WTC11 (cell line): ENCODE data around the gene HDHD5. TPM values are rescaled to one million over a fixed set of nuclear protein-coding genes. Genes with fewer than 3 reads are reported as not detected.
A peak's percentile ranks its signal among the peaks of the same experiment; 100 is the strongest.

ENCODE experiments used
- ATF1 ChIP-seq: sonication (generic); formaldehyde crosslinking; IDR thresholded peaks from 2 replicates; pipeline ENCODE4 v1.8.1; 2023; ENCODE audit warnings: mild to moderate bottlenecking, moderate library complexity, missing genetic modification reagents
- ATF3 ChIP-seq: sonication (generic); formaldehyde crosslinking; conservative IDR thresholded peaks from 2 replicates; pipeline ENCODE4 v1.8.1; 2022; ENCODE audit warnings: mild to moderate bottlenecking, missing genetic modification reagents
- ATF6 ChIP-seq: sonication (generic); formaldehyde crosslinking; IDR thresholded peaks from 2 replicates; pipeline ENCODE4 v1.8.1; 2023; ENCODE audit warnings: mild to moderate bottlenecking, missing genetic modification reagents
- CTCF ChIP-seq: fragments of 200-600 bp; IDR thresholded peaks from 2 replicates; pipeline ENCODE4 v1.8.0; 2022; ENCODE audit warnings: antibody characterized with exemption
- E2F4 ChIP-seq: sonication (generic); formaldehyde crosslinking; IDR thresholded peaks from 2 replicates; pipeline ENCODE4 v1.8.1; 2022; ENCODE audit warnings: low read depth, mild to moderate bottlenecking, moderate library complexity, missing genetic modification reagents, borderline replicate concordance
- ERG ChIP-seq: fragments of 250-450 bp; sonication (Bioruptor Pico); IDR thresholded peaks from 2 replicates; pipeline ENCODE4 v1.8.0; 2021; ENCODE audit warnings: mild to moderate bottlenecking
- FOXP4 ChIP-seq: sonication (generic); formaldehyde crosslinking; IDR thresholded peaks from 2 replicates; pipeline ENCODE4 v1.8.0; 2022; ENCODE audit warnings: mild to moderate bottlenecking, missing genetic modification reagents
- GTF2I ChIP-seq: fragments of 250-450 bp; sonication (Bioruptor Pico); conservative IDR thresholded peaks from 2 replicates; pipeline ENCODE4 v1.4.0; 2021; ENCODE audit warnings: mild to moderate bottlenecking
- IRF2 ChIP-seq: sonication (generic); formaldehyde crosslinking; IDR thresholded peaks from 2 replicates; pipeline ENCODE4 v1.8.0; 2022; ENCODE audit warnings: low read depth, missing genetic modification reagents, borderline replicate concordance
- KAT7 ChIP-seq: sonication (generic); formaldehyde crosslinking; IDR thresholded peaks from 2 replicates; pipeline ENCODE4 v1.8.1; 2023; ENCODE audit warnings: missing genetic modification reagents, mild to moderate bottlenecking, borderline replicate concordance
- MYBL2 ChIP-seq: sonication (generic); formaldehyde crosslinking; IDR thresholded peaks from 2 replicates; pipeline ENCODE4 v1.8.1; 2023; ENCODE audit warnings: mild to moderate bottlenecking, moderate library complexity, missing genetic modification reagents
- PRDM15 ChIP-seq: sonication (generic); formaldehyde crosslinking; IDR thresholded peaks from 2 replicates; pipeline ENCODE4 v1.8.0; 2022; ENCODE audit warnings: missing genetic modification reagents
- PRRX2 ChIP-seq: fragments of 250-450 bp; sonication (Bioruptor Pico); IDR thresholded peaks from 2 replicates; pipeline ENCODE4 v1.8.0; 2021; ENCODE audit warnings: mild to moderate bottlenecking
- RELA ChIP-seq: sonication (generic); formaldehyde crosslinking; IDR thresholded peaks from 2 replicates; pipeline ENCODE4 v1.8.1; 2022; ENCODE audit warnings: missing genetic modification reagents, mild to moderate bottlenecking, borderline replicate concordance
- SMAD3 ChIP-seq: sonication (generic); formaldehyde crosslinking; IDR thresholded peaks from 2 replicates; pipeline ENCODE4 v1.8.0; 2022; ENCODE audit warnings: missing genetic modification reagents, mild to moderate bottlenecking, borderline replicate concordance
- SOX15 ChIP-seq: fragments of 250-450 bp; sonication (Bioruptor Pico); IDR thresholded peaks from 2 replicates; pipeline ENCODE4 v1.9.0; 2021; ENCODE audit warnings: mild to moderate bottlenecking
- TP53 ChIP-seq: sonication (generic); formaldehyde crosslinking; IDR thresholded peaks from 2 replicates; pipeline ENCODE4 v1.8.1; 2023; ENCODE audit warnings: mild to moderate bottlenecking, missing genetic modification reagents
- ZBTB43 ChIP-seq: sonication (generic); formaldehyde crosslinking; IDR thresholded peaks from 2 replicates; pipeline ENCODE4 v1.8.1; 2023; ENCODE audit warnings: mild to moderate bottlenecking, missing genetic modification reagents
- ZNF263 ChIP-seq: sonication (generic); formaldehyde crosslinking; IDR thresholded peaks from 2 replicates; pipeline ENCODE4 v1.8.1; 2022; ENCODE audit warnings: low read depth, mild to moderate bottlenecking, moderate library complexity, missing genetic modification reagents
- ZNF512 ChIP-seq: sonication (generic); formaldehyde crosslinking; IDR thresholded peaks from 2 replicates; pipeline ENCODE4 v1.8.1; 2022; ENCODE audit warnings: missing genetic modification reagents, borderline replicate concordance
- ZSCAN18 ChIP-seq: fragments of 250-450 bp; sonication (Bioruptor Pico); IDR thresholded peaks from 2 replicates; pipeline ENCODE4 v2.1.2; 2022; ENCODE audit warnings: mild to moderate bottlenecking, moderate library complexity
- total RNA-seq: library from RNA; stranded (reverse); gene quantifications from 3 replicates; pipeline ENCODE4 v1.2.3, GENCODE V29; 2021

Gene HDHD5
- total RNA-seq, 1 experiment from 2014 or later = 84.0 TPM

- TF ChIP-seq PRDM15 (CRISPR knock-in tag) (peak; percentile 75), ZSCAN18 (no peak), CTCF (no peak), SMAD3 (CRISPR knock-in tag) (no peak), ZNF512 (CRISPR knock-in tag) (no peak), KAT7 (CRISPR knock-in tag) (no peak), ATF3 (CRISPR knock-in tag) (no peak), SOX15 (CRISPR knock-in tag) (no peak), RELA (no peak), IRF2 (CRISPR knock-in tag) (no peak), GTF2I (CRISPR knock-in tag) (no peak), MYBL2 (CRISPR knock-in tag) (no peak), ATF6 (CRISPR knock-in tag) (no peak), TP53 (no peak), ATF1 (CRISPR knock-in tag) (no peak), FOXP4 (no peak), PRRX2 (CRISPR knock-in tag) (no peak), E2F4 (no peak), ZNF263 (CRISPR knock-in tag) (no peak), ERG (CRISPR knock-in tag) (0 out of 2 replicates have a peak, but pooled peaks have one; percentile 10), ZBTB43 (no peak)
Observed at GRCh38 chr22:17199003-17199731, 40.1 kb upstream of the HDHD5 start (continued).
